GM23248 (cell line): ENCODE results near the gene SINHCAF. TPM values are rescaled to one million over a fixed set of nuclear protein-coding genes. Genes with fewer than 3 reads are reported as not detected.

Experiments
- DNase-seq: peaks from one replicate; pipeline ENCODE4 v3.0.0-alpha.2; 2015
- H2AFZ ChIP-seq: fragments of 200-600 bp; sonication (generic); 2 replicates; pipeline ENCODE4 v1.6.1; 2016; ENCODE audit warnings: antibody characterized with exemption
- H3F3A ChIP-seq: fragments of 200-600 bp; sonication (generic); 2 replicates; pipeline ENCODE4 v1.6.1; 2016; ENCODE audit warnings: mild to moderate bottlenecking, antibody characterized with exemption, mixed run types; ENCODE audit not compliant: insufficient read depth
- H3K27ac ChIP-seq: fragments of 200-600 bp; sonication (generic); 2 replicates; pipeline ENCODE4 v1.5.1; 2016; ENCODE audit warnings: mild to moderate bottlenecking
- H3K27me3 ChIP-seq: fragments of 200-600 bp; sonication (generic); replicated peaks from 2 replicates; pipeline ENCODE4 v1.6.1; 2016; ENCODE audit warnings: mild to moderate bottlenecking; ENCODE audit not compliant: insufficient read depth
- H3K36me3 ChIP-seq: fragments of 200-600 bp; sonication (generic); 2 replicates; pipeline ENCODE4 v1.6.1; 2016; ENCODE audit warnings: low read depth, mild to moderate bottlenecking
- H3K4me1 ChIP-seq: fragments of 200-600 bp; sonication (generic); 2 replicates; pipeline ENCODE4 v1.6.1; 2016; ENCODE audit warnings: mild to moderate bottlenecking; ENCODE audit not compliant: insufficient read depth
- H3K4me2 ChIP-seq: fragments of 200-600 bp; sonication (generic); one replicate; pipeline ENCODE4 v1.6.1; 2016; ENCODE audit warnings: mild to moderate bottlenecking; ENCODE audit not compliant: unreplicated experiment
- H3K4me3 ChIP-seq: fragments of 200-600 bp; sonication (generic); 2 replicates; pipeline ENCODE4 v1.5.1; 2016; ENCODE audit warnings: mild to moderate bottlenecking
- H3K79me2 ChIP-seq: fragments of 200-600 bp; sonication (generic); 2 replicates; pipeline ENCODE4 v1.6.1; 2016; ENCODE audit warnings: mild to moderate bottlenecking; ENCODE audit not compliant: insufficient read depth
- H3K9ac ChIP-seq: fragments of 200-600 bp; sonication (generic); 2 replicates; pipeline ENCODE4 v1.6.1; 2016; ENCODE audit warnings: mild to moderate bottlenecking
- H3K9me2 ChIP-seq: fragments of 200-600 bp; sonication (generic); 2 replicates; pipeline ENCODE4 v1.6.1; 2016; ENCODE audit warnings: mixed run types, mild to moderate bottlenecking, moderate library complexity; ENCODE audit not compliant: insufficient read depth
- H3K9me3 ChIP-seq: fragments of 200-600 bp; sonication (generic); one replicate; pipeline ENCODE4 v1.6.1; 2017; ENCODE audit warnings: low read depth
- H4K20me1 ChIP-seq: fragments of 200-600 bp; sonication (generic); 2 replicates; pipeline ENCODE4 v1.6.0; 2016; ENCODE audit not compliant: insufficient read depth
- EZH2 ChIP-seq: fragments of 200-600 bp; sonication (generic); IDR thresholded peaks from 2 replicates; pipeline ENCODE4 v1.6.1; 2018; ENCODE audit warnings: antibody characterized with exemption, mild to moderate bottlenecking; ENCODE audit not compliant: insufficient read depth, poor library complexity, severe bottlenecking
- EZH2phosphoT487 ChIP-seq: fragments of 200-600 bp; sonication (generic); IDR thresholded peaks from 2 replicates; pipeline ENCODE4 v1.6.1; 2018; ENCODE audit warnings: antibody characterized with exemption, moderate library complexity, mild to moderate bottlenecking, low read depth; ENCODE audit not compliant: insufficient read depth
- WGBS, 2 experiments: methylation state at CpG; one replicate each; pipeline ENCODE4 v1.1.6; 2015 to 2017; ENCODE audit warnings: low lambda C conversion rate in 2 of 2, low coverage in 1 of 2; ENCODE audit errors: missing lambda C conversion rate in 2 of 2; 5-methylcytosine and 5-hydroxymethylcytosine counted together
- in situ Hi-C: fragments of 300-500 bp; cut with MboI; formaldehyde crosslinking; loops from 2 replicates; pipeline ENCODE4 v1.15.0; 2020
- polyA plus RNA-seq: library from polyadenylated mRNA; unstranded; fragments of >200 nt; fragmentation: Nextera tagmentation; extraction: Ambion mirVana; gene quantifications from 2 replicates; pipeline ENCODE4 v1.2.1, GENCODE V29; 2016
- total RNA-seq: library from RNA; depleted of rRNA; stranded (reverse); fragments of >200 nt; shearing (Covaris generic); gene quantifications from 2 replicates; pipeline ENCODE4 v1.2.3, GENCODE V29; 2014

The SINHCAF gene
- total and polyA plus RNA-seq, 2 experiments from 2014 or later: 10.4 to 14.7 TPM

GRCh38 chr12:31279390-31279924 is 46.5 kb downstream of the SINHCAF start:
- Histone ChIP-seq H3K79me2 (no peaks in the 10 kb centered on the region), H3K4me1 (no peaks in the 10 kb centered on the region), H3K9me3 (no peaks in the 10 kb centered on the region), H2AFZ (no peak overlapping the region), H3K9me2 (no peaks in the 10 kb centered on the region), H3K27ac (no peak overlapping the region), H3K9ac (no peak overlapping the region), H3K36me3 (peaks cover 13% of the 10 kb centered on the region), H3K27me3 (no peaks in the 10 kb centered on the region), H4K20me1 (no peaks in the 10 kb centered on the region), H3K4me2 (no peak overlapping the region), H3K4me3 (no peak overlapping the region), H3F3A (no peaks in the 10 kb centered on the region)
- WGBS, 2 experiments: 89 to 93% methylated on average over 8 of the region's 8 CpGs
- no peak for DNase-seq
- in situ Hi-C loops: no loop called here
- no peak for TF ChIP-seq EZH2
- no peak for TF ChIP-seq EZH2phosphoT487

- H4K20me1 ChIP-seq: no peaks in the 10 kb centered on the region
- H3K36me3 ChIP-seq: peaks cover 7% of the 10 kb centered on the region; the same call in 1 of the 2 replicates
- no peaks in the 10 kb centered on the region for H3F3A ChIP-seq
- H3K4me2 ChIP-seq: no peak overlapping the region
- DNase-seq: no peak
- no peak overlapping the region for H3K9ac ChIP-seq
- H3K4me1 ChIP-seq: no peaks in the 10 kb centered on the region
- H3K4me3 ChIP-seq: no peak overlapping the region
- H3K9me2 ChIP-seq: no peaks in the 10 kb centered on the region
- H3K79me2 ChIP-seq: no peaks in the 10 kb centered on the region
- in situ Hi-C loops: no loop called here
- 100% methylated on average over 1 of the region's 1 CpG for WGBS, 2 experiments
- TF ChIP-seq EZH2 (no peak), EZH2phosphoT487 (no peak)
- no peak overlapping the region for H2AFZ ChIP-seq
- no peak overlapping the region for H3K27ac ChIP-seq
- H3K27me3 ChIP-seq: no peaks in the 10 kb centered on the region
- H3K9me3 ChIP-seq: no peaks in the 10 kb centered on the region
Measured at GRCh38 chr12:31278832-31279231, 47.1 kb downstream of the SINHCAF start.

GRCh38 chr12:31278424-31278823 is 47.5 kb downstream of the SINHCAF start:
- in situ Hi-C loops: no loop called here
- H3K9me3 ChIP-seq: no peaks in the 10 kb centered on the region
- no peaks in the 10 kb centered on the region for H3F3A ChIP-seq
- no peak overlapping the region for H3K4me2 ChIP-seq
- H4K20me1 ChIP-seq: no peaks in the 10 kb centered on the region
- H3K27me3 ChIP-seq: no peaks in the 10 kb centered on the region
- no peak overlapping the region for H3K9ac ChIP-seq
- WGBS, 2 experiments: 85 to 92% methylated on average over 4 of the region's 4 CpGs
- no peak overlapping the region for H3K4me3 ChIP-seq
- H3K36me3 ChIP-seq: 0 out of 2 replicates have a peak, but pooled peaks cover 4% of the 10 kb centered on the region
- H2AFZ ChIP-seq: no peak overlapping the region
- H3K4me1 ChIP-seq: no peaks in the 10 kb centered on the region
- no peaks in the 10 kb centered on the region for H3K79me2 ChIP-seq
- no peaks in the 10 kb centered on the region for H3K9me2 ChIP-seq
- H3K27ac ChIP-seq: no peak overlapping the region
- TF ChIP-seq EZH2: no peak
- TF ChIP-seq EZH2phosphoT487: no peak
- no peak for DNase-seq

GRCh38 chr12:31277081-31277480 is 48.9 kb downstream of the SINHCAF start:
- in situ Hi-C loops: no loop called here

GRCh38 chr12:31275491-31275890 is 50.5 kb downstream of the SINHCAF start:
- 98 to 99% methylated on average over 2 of the region's 2 CpGs for WGBS, 2 experiments
- TF ChIP-seq EZH2: no peak
- no peak for TF ChIP-seq EZH2phosphoT487
- no peaks in the 10 kb centered on the region for H3K4me1 ChIP-seq
- H3F3A ChIP-seq: no peaks in the 10 kb centered on the region
- H3K27me3 ChIP-seq: no peaks in the 10 kb centered on the region
- no peaks in the 10 kb centered on the region for H3K9me2 ChIP-seq
- no peak overlapping the region for H3K27ac ChIP-seq
- no peak overlapping the region for H3K4me2 ChIP-seq
- no peaks in the 10 kb centered on the region for H3K79me2 ChIP-seq
- H2AFZ ChIP-seq: no peak overlapping the region
- no peak for DNase-seq
- no peaks in the 10 kb centered on the region for H4K20me1 ChIP-seq
- H3K36me3 ChIP-seq: no peaks in the 10 kb centered on the region
- in situ Hi-C loops: no loop called here
- no peaks in the 10 kb centered on the region for H3K9me3 ChIP-seq
- H3K4me3 ChIP-seq: no peak overlapping the region
- H3K9ac ChIP-seq: no peak overlapping the region

More at GRCh38 chr12:31277081-31277480, 48.9 kb downstream of the SINHCAF start:
- TF ChIP-seq EZH2phosphoT487 (no peak), EZH2 (no peak)
- DNase-seq: no peak
- Histone ChIP-seq H3K4me2 (no peak overlapping the region), H2AFZ (no peak overlapping the region), H3K9me2 (no peaks in the 10 kb centered on the region), H3K27ac (no peak overlapping the region), H3K4me3 (no peak overlapping the region), H3K4me1 (no peaks in the 10 kb centered on the region), H3K79me2 (no peaks in the 10 kb centered on the region), H3K27me3 (no peaks in the 10 kb centered on the region), H4K20me1 (no peaks in the 10 kb centered on the region), H3K36me3 (0 out of 2 replicates have a peak, but pooled peaks cover under 1% of the 10 kb centered on the region), H3K9me3 (no peaks in the 10 kb centered on the region), H3K9ac (no peak overlapping the region), H3F3A (no peaks in the 10 kb centered on the region)
- WGBS, 2 experiments: 95 to 100% methylated on average over 2 of the region's 2 CpGs
